Measurements from ENCODE around the gene KANSL1. TPM values are rescaled to one million over a fixed set of nuclear protein-coding genes. Genes with fewer than 3 reads are reported as not detected.

KANSL1 gene
- total RNA-seq, 4 donors from 2014 or later, result 91.3 to 120 (median 105) TPM

- WGBS, 2 donors, result 85 to 89% methylated on average over 13 of the region's 13 CpGs
- no peak for TF ChIP-seq POLR2A (IDR thresholded peaks at IDR 0.05)
- Histone ChIP-seq H3K4me1 (no peaks in the 10 kb centered on the region), H3K27ac (no peak overlapping the region), H3K4me3 (no peak overlapping the region), H3K9me3 (no peaks in the 10 kb centered on the region), H3K27me3 (no peaks in the 10 kb centered on the region), H3K36me3 (no peaks in the 10 kb centered on the region)
- no peak for DNase-seq (ENCODE audit: low spot score in 2 of 2)
These were observed 196.1 kb downstream of the KANSL1 start for GRCh38 chr17:45997166-45997565.

- Histone ChIP-seq H3K4me1 (no peaks in the 10 kb centered on the region), H3K4me3 (no peak overlapping the region), H3K27me3 (no peaks in the 10 kb centered on the region), H3K36me3 (no peaks in the 10 kb centered on the region), H3K9me3 (no peaks in the 10 kb centered on the region), H3K27ac (no peak overlapping the region)
- TF ChIP-seq CTCF (IDR thresholded peaks at IDR 0.05), result no peak
- TF ChIP-seq EP300 (IDR thresholded peaks at IDR 0.05), result no peak
- no peak for TF ChIP-seq POLR2A (IDR thresholded peaks at IDR 0.05)
- 82 to 86% methylated on average over 30 to 31 of the region's 31 CpGs for WGBS, 2 donors
- DNase-seq (ENCODE audit: low spot score in 2 of 2), result no peak
These were observed 196.8 kb downstream of the KANSL1 start for GRCh38 chr17:45996282-45996937.

GRCh38 chr17:45995627-45996270 is 197.5 kb downstream of the KANSL1 start:
- no peaks in the 10 kb centered on the region for H3K36me3 ChIP-seq
- WGBS, 2 donors, result 81 to 83% methylated on average over 13 to 14 of the region's 14 CpGs
- TF ChIP-seq EP300 (IDR thresholded peaks at IDR 0.05), result no peak
- no peak for TF ChIP-seq CTCF (IDR thresholded peaks at IDR 0.05)
- TF ChIP-seq POLR2A (IDR thresholded peaks at IDR 0.05), result no peak
- H3K4me1 ChIP-seq, result no peaks in the 10 kb centered on the region
- no peaks in the 10 kb centered on the region for H3K27me3 ChIP-seq
- DNase-seq (ENCODE audit: low spot score in 2 of 2), result no peak
- H3K4me3 ChIP-seq, result no peak overlapping the region
- H3K9me3 ChIP-seq, result no peaks in the 10 kb centered on the region
- H3K27ac ChIP-seq, result no peak overlapping the region

- DNase-seq (ENCODE audit: low spot score in 2 of 2), result no peak
- WGBS, 2 donors, result 87 to 90% methylated on average over 8 of the region's 8 CpGs
- TF ChIP-seq POLR2A (IDR thresholded peaks at IDR 0.05), result no peak
- no peak for TF ChIP-seq CTCF (IDR thresholded peaks at IDR 0.05)
- TF ChIP-seq EP300 (IDR thresholded peaks at IDR 0.05), result no peak
- Histone ChIP-seq H3K27me3 (no peaks in the 10 kb centered on the region), H3K9me3 (no peaks in the 10 kb centered on the region), H3K27ac (no peak overlapping the region), H3K36me3 (no peaks in the 10 kb centered on the region), H3K4me1 (no peaks in the 10 kb centered on the region), H3K4me3 (no peak overlapping the region)
These were observed 198.2 kb downstream of the KANSL1 start for GRCh38 chr17:45994987-45995386.

GRCh38 chr17:45993962-45994627 is 199.1 kb downstream of the KANSL1 start:
- Histone ChIP-seq H3K27ac (no peak overlapping the region), H3K4me3 (no peak overlapping the region), H3K36me3 (no peaks in the 10 kb centered on the region), H3K9me3 (no peaks in the 10 kb centered on the region), H3K27me3 (no peaks in the 10 kb centered on the region), H3K4me1 (no peaks in the 10 kb centered on the region)
- 75 to 79% methylated on average over 16 of the region's 16 CpGs for WGBS, 2 donors
- TF ChIP-seq POLR2A (IDR thresholded peaks at IDR 0.05) (no peak), CTCF (IDR thresholded peaks at IDR 0.05) (no peak), EP300 (IDR thresholded peaks at IDR 0.05) (no peak)
- no peak for DNase-seq (ENCODE audit: low spot score in 2 of 2)
